Fibroblast of skin of left quadriceps (primary cell): ENCODE measurements around the gene GEMIN5.
"Not testable (repeated sequence)": the region's sequence is repeated elsewhere in the genome, so short reads cannot be mapped to it uniquely, and the experiment has no call there.

Experiments
- DNase-seq, 2 experiments: peaks; one replicate each; pipeline ENCODE4 v3.0.0-alpha.2; 2013; ENCODE audit warnings: low read depth in 2 of 2

The GEMIN5 gene, protein sequence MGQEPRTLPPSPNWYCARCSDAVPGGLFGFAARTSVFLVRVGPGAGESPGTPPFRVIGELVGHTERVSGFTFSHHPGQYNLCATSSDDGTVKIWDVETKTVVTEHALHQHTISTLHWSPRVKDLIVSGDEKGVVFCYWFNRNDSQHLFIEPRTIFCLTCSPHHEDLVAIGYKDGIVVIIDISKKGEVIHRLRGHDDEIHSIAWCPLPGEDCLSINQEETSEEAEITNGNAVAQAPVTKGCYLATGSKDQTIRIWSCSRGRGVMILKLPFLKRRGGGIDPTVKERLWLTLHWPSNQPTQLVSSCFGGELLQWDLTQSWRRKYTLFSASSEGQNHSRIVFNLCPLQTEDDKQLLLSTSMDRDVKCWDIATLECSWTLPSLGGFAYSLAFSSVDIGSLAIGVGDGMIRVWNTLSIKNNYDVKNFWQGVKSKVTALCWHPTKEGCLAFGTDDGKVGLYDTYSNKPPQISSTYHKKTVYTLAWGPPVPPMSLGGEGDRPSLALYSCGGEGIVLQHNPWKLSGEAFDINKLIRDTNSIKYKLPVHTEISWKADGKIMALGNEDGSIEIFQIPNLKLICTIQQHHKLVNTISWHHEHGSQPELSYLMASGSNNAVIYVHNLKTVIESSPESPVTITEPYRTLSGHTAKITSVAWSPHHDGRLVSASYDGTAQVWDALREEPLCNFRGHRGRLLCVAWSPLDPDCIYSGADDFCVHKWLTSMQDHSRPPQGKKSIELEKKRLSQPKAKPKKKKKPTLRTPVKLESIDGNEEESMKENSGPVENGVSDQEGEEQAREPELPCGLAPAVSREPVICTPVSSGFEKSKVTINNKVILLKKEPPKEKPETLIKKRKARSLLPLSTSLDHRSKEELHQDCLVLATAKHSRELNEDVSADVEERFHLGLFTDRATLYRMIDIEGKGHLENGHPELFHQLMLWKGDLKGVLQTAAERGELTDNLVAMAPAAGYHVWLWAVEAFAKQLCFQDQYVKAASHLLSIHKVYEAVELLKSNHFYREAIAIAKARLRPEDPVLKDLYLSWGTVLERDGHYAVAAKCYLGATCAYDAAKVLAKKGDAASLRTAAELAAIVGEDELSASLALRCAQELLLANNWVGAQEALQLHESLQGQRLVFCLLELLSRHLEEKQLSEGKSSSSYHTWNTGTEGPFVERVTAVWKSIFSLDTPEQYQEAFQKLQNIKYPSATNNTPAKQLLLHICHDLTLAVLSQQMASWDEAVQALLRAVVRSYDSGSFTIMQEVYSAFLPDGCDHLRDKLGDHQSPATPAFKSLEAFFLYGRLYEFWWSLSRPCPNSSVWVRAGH (N-terminal part only)

GRCh38 chr5:154937718-154938466, at the start of gene GEMIN5:
GEMIN5 (minus strand) TSS chr5:154938211; CDS start chr5:154938133, 78 bp downstream.
- peak; percentile 55 to 57 for DNase-seq

DNA sequence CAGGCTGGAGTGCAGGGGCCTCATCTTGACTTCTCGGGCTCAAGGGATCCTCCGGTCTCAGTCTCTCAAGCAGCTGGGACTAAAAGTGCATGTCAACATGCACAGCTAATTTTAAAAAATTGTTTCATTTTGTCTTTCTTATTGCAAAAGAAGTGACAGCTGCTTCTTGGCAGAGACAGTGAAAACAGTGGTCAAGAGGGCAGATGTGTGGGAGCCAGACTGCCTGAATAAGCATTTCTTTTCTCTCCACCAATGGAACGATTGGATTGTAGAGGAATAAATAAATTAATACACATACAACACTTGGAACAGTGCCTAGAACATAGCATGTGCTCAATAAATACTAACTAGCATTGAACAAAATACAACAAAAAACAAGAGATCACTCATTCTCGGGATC, 48.1 kb upstream of the GEMIN5 start:
- DNase-seq, result no peak

DNA sequence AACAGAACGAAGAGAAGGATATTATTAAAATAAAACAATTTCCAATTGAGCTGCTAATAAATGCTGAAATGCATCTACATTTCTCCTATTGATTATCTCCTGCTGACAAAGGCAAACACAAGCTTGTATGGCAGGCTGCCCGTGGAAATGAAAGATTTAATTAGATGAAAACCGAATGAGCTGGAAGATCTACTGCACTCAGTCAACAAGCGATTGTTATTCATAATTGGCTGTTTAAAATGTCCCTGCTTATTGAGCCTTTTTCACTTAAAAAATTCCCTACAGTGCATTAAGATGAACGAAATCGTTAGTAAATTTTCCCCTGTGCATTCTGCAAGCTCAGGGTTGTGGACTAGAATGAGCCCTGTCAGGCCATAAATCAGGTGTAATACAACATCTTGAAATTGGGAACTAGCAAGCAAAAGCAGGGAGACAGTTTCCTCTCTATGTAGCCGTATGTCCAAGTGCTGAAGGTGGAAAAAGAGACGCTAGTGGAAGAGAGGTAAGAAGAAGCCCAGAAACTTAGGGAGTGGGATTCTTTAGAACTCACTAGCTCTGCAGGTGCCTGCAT, 47.0 kb upstream of the GEMIN5 start:
- no peak for DNase-seq

DNA sequence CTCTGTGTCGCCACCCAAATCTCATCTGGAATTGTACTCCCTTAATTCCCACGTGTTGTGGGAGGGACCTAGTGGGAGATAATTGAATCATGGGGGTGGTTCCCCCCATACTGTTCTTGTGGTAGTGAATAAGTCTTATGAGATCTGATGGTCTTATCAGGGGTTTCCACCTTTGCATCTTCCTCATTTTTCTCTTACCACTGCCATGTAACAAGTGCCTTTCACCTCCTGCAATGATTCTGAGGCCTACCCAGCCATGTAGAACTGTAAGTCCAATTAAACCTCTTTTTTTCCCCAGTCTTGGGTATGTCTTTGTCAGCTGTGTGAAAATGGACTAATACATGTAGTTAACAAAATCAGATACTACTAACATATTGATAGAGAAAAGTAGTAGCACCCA, 40.3 kb upstream of the GEMIN5 start:
- not testable (repeated sequence) for DNase-seq

DNA sequence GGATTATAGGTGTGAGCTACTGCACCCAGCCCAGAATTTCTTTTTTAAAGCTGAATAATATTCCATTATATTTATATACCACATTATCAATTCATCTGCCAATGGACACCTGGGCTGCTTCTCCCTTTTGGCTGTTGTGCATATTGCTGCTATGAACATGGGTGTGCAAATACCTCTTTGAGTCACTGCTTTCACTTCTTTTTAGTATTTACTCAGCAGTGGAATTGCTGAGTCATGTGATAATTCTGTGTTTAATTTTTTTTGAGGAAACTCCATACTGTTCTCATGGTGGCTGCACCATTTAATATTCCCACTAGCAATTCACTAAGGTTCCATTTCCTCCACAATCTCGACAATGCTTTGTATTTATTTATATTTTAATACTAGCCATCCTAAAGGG, 39.4 kb upstream of the GEMIN5 start:
- no peak for DNase-seq

- DNase-seq, result not testable (repeated sequence)
These were observed 38.1 kb upstream of the GEMIN5 start for GRCh38 chr5:154976082-154976481.

GRCh38 chr5:154972476-154973080, 34.6 kb upstream of the GEMIN5 start:
- DNase-seq, result peak in 1 of 2 experiments; percentile 4

DNA sequence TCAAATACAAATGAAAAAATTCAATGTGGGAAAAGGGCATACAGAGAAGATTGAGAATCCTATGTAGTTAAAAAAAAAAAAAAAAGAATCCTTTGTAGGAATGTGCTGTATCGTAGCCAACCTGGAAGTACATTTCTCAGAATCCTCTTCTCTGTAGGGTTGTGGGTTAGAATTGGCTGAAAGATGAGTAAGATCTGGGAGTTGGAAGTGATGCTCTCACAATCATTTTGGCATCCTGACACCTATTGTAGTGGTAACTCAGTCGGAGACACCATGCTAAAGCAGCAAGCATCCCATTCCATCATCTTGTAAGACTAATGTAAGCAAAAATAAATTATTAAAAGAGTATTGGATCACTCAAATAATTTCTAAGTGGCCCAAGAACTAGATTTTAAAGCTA, 33.5 kb upstream of the GEMIN5 start:
- peak in 1 of 2 experiments; percentile 10 for DNase-seq

DNA sequence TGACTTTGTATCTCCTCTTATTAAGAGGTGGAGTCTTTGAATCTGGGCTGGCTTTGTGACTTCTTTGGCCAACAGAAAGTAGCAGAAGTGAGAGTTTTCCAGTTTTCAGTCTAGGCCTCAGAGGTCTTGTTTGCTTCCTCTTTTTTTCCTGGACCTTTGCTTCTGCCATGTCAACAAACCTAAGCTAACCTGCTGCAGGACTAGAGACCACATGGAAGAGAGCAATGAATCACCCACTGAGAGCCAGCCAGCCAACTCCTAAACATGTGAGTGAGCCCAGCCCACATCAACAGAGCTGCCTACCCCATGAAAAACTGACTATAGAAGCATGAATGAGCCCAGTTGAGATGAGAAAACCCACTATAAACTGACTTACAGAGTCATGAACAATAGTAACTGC, 32.7 kb upstream of the GEMIN5 start:
- DNase-seq, result no peak

GRCh38 chr5:154968953-154969352, 30.9 kb upstream of the GEMIN5 start:
- no peak for DNase-seq

- no peak for DNase-seq
These were observed 29.5 kb upstream of the GEMIN5 start for GRCh38 chr5:154967421-154968024.

- DNase-seq, result no peak
These were observed 28.9 kb upstream of the GEMIN5 start for GRCh38 chr5:154966874-154967273.

GRCh38 chr5:154966081-154966841, 28.2 kb upstream of the GEMIN5 start:
- no peak for DNase-seq

GRCh38 chr5:154962494-154962893, 24.5 kb upstream of the GEMIN5 start:
- no peak for DNase-seq

DNA sequence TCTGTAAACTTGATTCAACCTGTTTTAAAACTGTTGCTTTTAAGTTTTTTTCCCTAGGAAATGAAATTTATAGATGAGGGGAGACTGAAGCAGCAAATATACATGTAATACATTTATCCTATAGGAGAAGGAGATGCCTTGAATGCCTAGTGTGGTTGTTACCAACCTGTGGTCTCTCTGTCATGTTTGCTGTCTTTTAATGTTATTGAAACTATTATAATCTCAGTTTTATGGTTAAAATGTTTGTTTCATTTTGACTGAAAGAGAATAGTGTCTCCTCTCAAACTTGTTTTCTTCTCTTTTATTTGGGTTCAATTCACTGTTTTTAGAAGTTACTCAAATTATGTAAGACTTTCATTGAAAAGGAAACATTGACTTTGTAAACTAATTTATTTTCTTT, 18.7 kb upstream of the GEMIN5 start:
- DNase-seq, result no peak

GRCh38 chr5:154949781-154950180, 11.8 kb upstream of the GEMIN5 start:
- DNase-seq, result no peak

- no peak for DNase-seq
These were observed 10.3 kb upstream of the GEMIN5 start for GRCh38 chr5:154948313-154948712.

DNA sequence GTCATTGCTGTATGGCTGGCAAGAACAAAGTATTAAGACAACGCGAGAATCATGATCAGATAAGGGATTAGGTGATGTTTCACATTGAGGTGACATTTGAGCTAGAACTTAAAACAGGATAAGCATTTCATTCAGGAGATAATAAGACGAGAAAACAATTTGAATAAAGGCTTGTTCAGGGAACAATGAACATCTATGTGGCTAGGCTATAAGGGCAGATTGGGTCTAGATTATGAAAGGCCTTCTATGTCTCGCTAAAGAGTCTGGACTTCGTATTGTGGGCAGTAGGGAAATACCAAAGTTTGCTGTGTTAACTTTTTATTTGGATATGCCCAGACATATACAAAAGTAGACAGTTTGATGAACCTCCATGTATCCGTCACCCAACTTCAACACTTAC, 9.8 kb upstream of the GEMIN5 start:
- DNase-seq, result no peak

DNA sequence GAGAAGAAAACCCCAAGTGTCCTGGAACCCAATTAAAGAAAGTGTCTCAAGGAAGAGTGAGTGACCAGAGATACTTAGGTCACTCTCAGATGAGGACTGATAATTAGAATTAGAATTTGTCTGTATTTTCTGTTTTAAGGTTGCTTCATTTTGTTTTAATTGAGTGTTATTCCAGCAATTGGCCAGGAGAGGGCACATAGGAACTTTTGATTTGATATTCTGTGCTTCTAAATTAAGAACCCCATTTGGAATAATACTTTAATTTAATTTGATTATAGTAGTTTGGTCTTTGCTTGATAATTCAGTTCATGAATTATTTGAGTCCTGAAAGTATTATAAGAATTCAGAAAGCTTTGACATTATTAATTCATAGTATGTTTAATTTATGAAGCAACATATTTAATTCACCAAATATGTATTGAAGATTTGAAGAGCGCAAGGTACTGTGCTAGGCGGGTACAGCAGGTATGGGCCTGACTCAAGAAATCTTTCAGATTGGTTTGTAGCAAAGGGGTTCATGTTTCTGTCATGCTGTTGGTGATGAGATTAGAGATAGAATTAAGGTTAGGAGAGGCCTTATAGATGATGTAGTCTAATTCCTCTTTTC, 7.8 kb upstream of the GEMIN5 start:
- no peak for DNase-seq
